ENCODE results near the gene MAPT. TPM values are rescaled to one million over a fixed set of nuclear protein-coding genes. Genes with fewer than 3 reads are reported as not detected.

The MAPT gene
- total RNA-seq, 1 donor from 2014 or later: 3.5 TPM

DNA sequence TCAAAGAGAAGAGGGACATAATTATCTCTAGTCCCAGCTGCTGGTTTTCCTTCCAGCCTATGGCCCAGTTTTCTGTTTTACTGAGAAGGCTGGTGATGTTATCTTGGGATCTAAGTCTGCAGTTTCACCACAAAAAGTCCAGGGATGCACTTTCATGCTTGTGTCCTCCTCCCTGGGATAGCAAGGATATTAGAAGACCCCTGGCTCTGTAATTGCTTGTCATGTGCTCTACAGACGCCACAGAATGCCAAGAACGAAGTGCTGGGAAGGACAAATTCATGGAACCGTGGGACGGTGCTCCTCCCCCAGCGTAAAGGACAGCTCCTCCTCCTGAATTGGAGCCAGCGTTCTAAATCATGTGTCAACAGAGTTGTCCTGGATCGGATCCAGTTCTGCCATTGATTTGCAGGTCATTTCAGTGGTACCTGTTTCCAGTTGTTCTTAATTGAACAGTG is 8.6 kb downstream of the MAPT start:
- H3K27me3 Mint-ChIP-seq: peaks cover 73% of the 10 kb centered on the region
- TF ChIP-seq, protein P1, sequence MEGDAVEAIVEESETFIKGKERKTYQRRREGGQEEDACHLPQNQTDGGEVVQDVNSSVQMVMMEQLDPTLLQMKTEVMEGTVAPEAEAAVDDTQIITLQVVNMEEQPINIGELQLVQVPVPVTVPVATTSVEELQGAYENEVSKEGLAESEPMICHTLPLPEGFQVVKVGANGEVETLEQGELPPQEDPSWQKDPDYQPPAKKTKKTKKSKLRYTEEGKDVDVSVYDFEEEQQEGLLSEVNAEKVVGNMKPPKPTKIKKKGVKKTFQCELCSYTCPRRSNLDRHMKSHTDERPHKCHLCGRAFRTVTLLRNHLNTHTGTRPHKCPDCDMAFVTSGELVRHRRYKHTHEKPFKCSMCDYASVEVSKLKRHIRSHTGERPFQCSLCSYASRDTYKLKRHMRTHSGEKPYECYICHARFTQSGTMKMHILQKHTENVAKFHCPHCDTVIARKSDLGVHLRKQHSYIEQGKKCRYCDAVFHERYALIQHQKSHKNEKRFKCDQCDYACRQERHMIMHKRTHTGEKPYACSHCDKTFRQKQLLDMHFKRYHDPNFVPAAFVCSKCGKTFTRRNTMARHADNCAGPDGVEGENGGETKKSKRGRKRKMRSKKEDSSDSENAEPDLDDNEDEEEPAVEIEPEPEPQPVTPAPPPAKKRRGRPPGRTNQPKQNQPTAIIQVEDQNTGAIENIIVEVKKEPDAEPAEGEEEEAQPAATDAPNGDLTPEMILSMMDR (conservative IDR thresholded peaks at IDR 0.05): no peak
- no peaks in the 10 kb centered on the region for H3K36me3 Mint-ChIP-seq
- no peaks in the 10 kb centered on the region for H3K9me3 Mint-ChIP-seq
- no peak overlapping the region for H3K27ac Mint-ChIP-seq
- peaks cover 9% of the 10 kb centered on the region for H3K4me1 Mint-ChIP-seq (ENCODE audit: unreplicated experiment)
- H3K4me3 Mint-ChIP-seq: no peak overlapping the region
- no peak for DNase-seq (ENCODE audit: extremely low spot score, unreplicated experiment)

DNA sequence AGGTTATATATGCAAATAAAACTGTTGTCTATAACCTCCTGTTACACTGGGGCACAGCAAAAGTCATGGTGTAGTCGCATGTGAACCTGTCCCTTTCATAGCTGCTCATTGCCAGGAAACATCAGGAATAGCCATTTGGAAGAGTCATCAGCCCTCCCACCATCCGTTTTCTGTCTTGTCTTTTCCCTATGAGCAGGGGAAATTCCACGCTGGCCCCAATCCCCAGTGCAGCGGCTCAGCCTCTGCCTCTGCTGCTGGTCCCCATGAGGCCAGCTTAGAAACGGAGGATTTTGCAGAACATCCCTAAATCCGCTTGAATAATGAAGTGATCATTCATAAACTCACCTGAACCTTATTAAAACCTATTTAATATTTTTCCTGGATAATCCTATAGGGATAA is 10.5 kb downstream of the MAPT start:
- H3K4me3 Mint-ChIP-seq: no peak overlapping the region
- peaks cover 61% of the 10 kb centered on the region for H3K27me3 Mint-ChIP-seq
- no peaks in the 10 kb centered on the region for H3K36me3 Mint-ChIP-seq
- TF ChIP-seq, protein P1 (conservative IDR thresholded peaks at IDR 0.05): no peak
- H3K27ac Mint-ChIP-seq: no peak overlapping the region
- no peak for DNase-seq (ENCODE audit: extremely low spot score, unreplicated experiment)
- no peaks in the 10 kb centered on the region for H3K9me3 Mint-ChIP-seq
- peaks cover 12% of the 10 kb centered on the region for H3K4me1 Mint-ChIP-seq (ENCODE audit: unreplicated experiment)

DNA sequence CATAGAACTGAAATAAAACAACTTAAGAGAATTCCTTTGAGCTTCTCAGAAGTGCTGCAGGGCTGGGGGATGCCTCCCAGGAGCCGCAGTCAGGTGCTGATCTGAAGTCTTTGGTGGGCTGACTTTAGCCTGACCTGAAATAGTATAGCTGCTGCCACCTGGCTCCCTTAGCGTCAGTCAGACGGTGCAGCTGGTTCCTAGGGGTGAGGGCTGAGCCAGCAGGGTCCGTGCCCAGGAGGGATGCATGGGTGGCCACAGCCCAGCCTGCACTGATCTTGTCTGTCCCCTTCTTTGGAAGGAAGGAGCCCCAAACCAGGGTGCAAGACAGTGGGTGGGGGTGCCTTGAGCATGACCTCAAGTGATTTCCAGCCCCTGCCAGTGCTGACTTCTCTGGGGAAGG is 11.5 kb downstream of the MAPT start:
- H3K4me3 Mint-ChIP-seq: no peak overlapping the region
- peaks cover 54% of the 10 kb centered on the region for H3K27me3 Mint-ChIP-seq
- H3K27ac Mint-ChIP-seq: no peak overlapping the region
- H3K4me1 Mint-ChIP-seq (ENCODE audit: unreplicated experiment): peaks cover 12% of the 10 kb centered on the region
- H3K9me3 Mint-ChIP-seq: no peaks in the 10 kb centered on the region
- H3K36me3 Mint-ChIP-seq: no peaks in the 10 kb centered on the region
- TF ChIP-seq, protein P1 (conservative IDR thresholded peaks at IDR 0.05): no peak
- DNase-seq (ENCODE audit: extremely low spot score, unreplicated experiment): no peak

DNA sequence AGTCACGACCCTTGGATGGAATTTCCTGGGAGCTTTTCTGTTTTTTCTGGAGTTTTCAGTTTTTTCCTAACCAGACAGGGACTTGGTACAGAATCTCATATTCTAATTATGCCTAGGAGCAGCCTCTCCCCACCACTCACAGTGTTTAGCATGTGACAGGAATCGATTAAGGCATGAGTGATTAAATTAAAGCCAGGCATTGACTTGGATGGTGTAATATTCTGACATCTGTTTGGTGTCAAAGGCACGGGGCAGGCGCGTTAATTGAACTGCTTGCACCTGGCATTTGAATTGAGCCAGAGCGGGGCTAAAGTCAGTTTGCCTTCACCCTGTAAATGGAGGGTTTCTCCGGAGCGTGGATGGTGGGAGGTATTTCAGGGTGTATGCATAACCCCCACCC is 11.9 kb downstream of the MAPT start:
- peaks cover 54% of the 10 kb centered on the region for H3K27me3 Mint-ChIP-seq
- TF ChIP-seq, protein P1 (conservative IDR thresholded peaks at IDR 0.05): no peak
- no peak for DNase-seq (ENCODE audit: extremely low spot score, unreplicated experiment)
- peaks cover 12% of the 10 kb centered on the region for H3K4me1 Mint-ChIP-seq (ENCODE audit: unreplicated experiment)
- no peak overlapping the region for H3K4me3 Mint-ChIP-seq
- no peaks in the 10 kb centered on the region for H3K36me3 Mint-ChIP-seq
- no peaks in the 10 kb centered on the region for H3K9me3 Mint-ChIP-seq
- H3K27ac Mint-ChIP-seq: no peak overlapping the region

DNA sequence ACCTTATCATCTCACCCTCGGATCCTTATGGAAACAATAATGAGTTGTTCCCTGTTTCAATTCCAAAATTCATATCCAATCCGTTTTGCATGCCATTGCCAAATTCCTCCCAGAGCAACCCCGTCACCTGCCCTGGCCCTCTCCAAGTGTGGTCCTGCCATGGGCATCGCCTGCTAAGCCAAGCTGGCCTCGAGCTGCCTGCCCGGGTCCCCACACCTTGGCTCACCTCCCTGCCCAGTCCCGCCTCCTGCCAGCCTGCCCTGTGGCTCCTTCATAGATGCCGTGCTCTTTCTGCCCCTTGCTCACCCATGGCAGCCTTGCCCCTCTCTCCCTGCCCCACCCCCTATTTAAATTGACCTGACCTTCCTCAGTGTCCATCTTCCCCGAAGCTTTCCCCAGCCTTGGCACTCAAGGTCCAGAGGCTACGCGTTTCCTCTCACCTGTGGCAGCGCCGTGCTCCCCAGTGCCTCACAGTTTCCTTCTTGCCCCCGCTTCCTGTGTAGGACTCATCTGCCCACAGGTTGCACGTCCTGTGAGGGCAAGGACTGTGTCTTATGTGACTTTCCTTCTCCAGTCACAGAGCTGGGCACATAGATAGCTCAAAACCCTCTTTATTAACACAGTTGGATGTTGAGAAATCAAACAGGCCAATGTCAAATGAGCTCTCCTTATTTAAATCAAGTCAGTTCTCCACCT is 12.7 kb downstream of the MAPT start:
- no peaks in the 10 kb centered on the region for H3K36me3 Mint-ChIP-seq
- H3K27me3 Mint-ChIP-seq: peaks cover 48% of the 10 kb centered on the region
- TF ChIP-seq, protein P1 (conservative IDR thresholded peaks at IDR 0.05): no peak
- H3K9me3 Mint-ChIP-seq: no peaks in the 10 kb centered on the region
- no peak for DNase-seq (ENCODE audit: extremely low spot score, unreplicated experiment)
- H3K4me3 Mint-ChIP-seq: no peak overlapping the region
- no peak overlapping the region for H3K27ac Mint-ChIP-seq
- peaks cover 12% of the 10 kb centered on the region for H3K4me1 Mint-ChIP-seq (ENCODE audit: unreplicated experiment)
